Measurements from ENCODE around the gene GSTA1. TPM values are rescaled to one million over a fixed set of nuclear protein-coding genes. Genes with fewer than 3 reads are reported as not detected.

GSTA1 gene
- total RNA-seq, 4 donors from 2014 or later, result 0.27 TPM; not detected in 3

GRCh38 chr6:52741872-52742271 is 61.7 kb downstream of the GSTA1 start:
- ATAC-seq (no peak), DNase-seq (no peak)
- no peak overlapping the region for H3K27ac ChIP-seq
- no peaks in the 10 kb centered on the region for H3K9me3 ChIP-seq
- H3K4me3 ChIP-seq, result no peak overlapping the region
- H3K36me3 ChIP-seq, result no peaks in the 10 kb centered on the region
- intact Hi-C loops (cut with DNase I; ENCODE audit: low total_unique reads) (no loop called here), in situ Hi-C loops (cut with MboI; ENCODE audit: low sequenced_read_pairs in 4 of 4) (no loop called here)
- TF ChIP-seq CTCF (IDR thresholded peaks at IDR 0.05 in 4 of 5, conservative IDR thresholded peaks at IDR 0.05 in 1 of 5) (no peak), POLR2A (IDR thresholded peaks at IDR 0.05) (no peak)
- no peaks in the 10 kb centered on the region for H3K4me1 ChIP-seq
- H3K27me3 ChIP-seq, result no peaks in the 10 kb centered on the region

Other genes starting within 250 kb of the GSTA1 start
- gene TRAM2, start 226.8 kb downstream of the GSTA1 start, total RNA-seq, result 1 to 10 TPM; 2.4 to 4.5 (median 3.6) TPM
- gene TMEM14A, start 132.7 kb downstream of the GSTA1 start, total RNA-seq, result 1 to 10 TPM in 2 of 4 donors, under 1 TPM in 1, not detected in 1; 0.75 to 1.8 (median 1.4) TPM
- not detected for gene GSTA2, start 40.3 kb downstream of the GSTA1 start, total RNA-seq
- not detected for gene GSTA5, start 37.0 kb upstream of the GSTA1 start, total RNA-seq
- gene GSTA3, start 105.9 kb upstream of the GSTA1 start, total RNA-seq, result not detected
- 10 to 100 TPM in 2 of 4 donors, 1 to 10 TPM in 2; 3.5 to 11.6 (median 10.0) TPM for gene GSTA4, start 191.5 kb upstream of the GSTA1 start, total RNA-seq